Prostate gland (tissue), 2 donors: ENCODE measurements around the gene LRIT3.

ENCODE experiments used
- POLR2A ChIP-seq: fragments of 450-650 bp; IDR thresholded peaks from one replicate; pipeline ENCODE4 v1.6.1; 2016; ENCODE audit warnings: antibody characterized with exemption, mild to moderate bottlenecking
- POLR2AphosphoS5 ChIP-seq: sonication (generic); formaldehyde crosslinking; IDR thresholded peaks from one replicate; pipeline ENCODE4 v1.6.1; 2017; ENCODE audit warnings: antibody characterized with exemption
- TF ChIP-seq, protein P1 (sequence below), 4 experiments: fragments of 200-600 bp in 2 of 4; fragments of 450-650 bp in 2 of 4; sonication (generic) in 2 of 4; IDR thresholded peaks; 1 replicate in 3 of 4; 2 replicates in 1 of 4; pipeline ENCODE4 v1.5.1; 2016 to 2019; ENCODE audit warnings: antibody characterized with exemption in 4 of 4, mild to moderate bottlenecking in 2 of 4, moderate library complexity in 2 of 4

GRCh38 chr4:109847896-109848442 is at the start of gene LRIT3:
- TF ChIP-seq, protein P1, sequence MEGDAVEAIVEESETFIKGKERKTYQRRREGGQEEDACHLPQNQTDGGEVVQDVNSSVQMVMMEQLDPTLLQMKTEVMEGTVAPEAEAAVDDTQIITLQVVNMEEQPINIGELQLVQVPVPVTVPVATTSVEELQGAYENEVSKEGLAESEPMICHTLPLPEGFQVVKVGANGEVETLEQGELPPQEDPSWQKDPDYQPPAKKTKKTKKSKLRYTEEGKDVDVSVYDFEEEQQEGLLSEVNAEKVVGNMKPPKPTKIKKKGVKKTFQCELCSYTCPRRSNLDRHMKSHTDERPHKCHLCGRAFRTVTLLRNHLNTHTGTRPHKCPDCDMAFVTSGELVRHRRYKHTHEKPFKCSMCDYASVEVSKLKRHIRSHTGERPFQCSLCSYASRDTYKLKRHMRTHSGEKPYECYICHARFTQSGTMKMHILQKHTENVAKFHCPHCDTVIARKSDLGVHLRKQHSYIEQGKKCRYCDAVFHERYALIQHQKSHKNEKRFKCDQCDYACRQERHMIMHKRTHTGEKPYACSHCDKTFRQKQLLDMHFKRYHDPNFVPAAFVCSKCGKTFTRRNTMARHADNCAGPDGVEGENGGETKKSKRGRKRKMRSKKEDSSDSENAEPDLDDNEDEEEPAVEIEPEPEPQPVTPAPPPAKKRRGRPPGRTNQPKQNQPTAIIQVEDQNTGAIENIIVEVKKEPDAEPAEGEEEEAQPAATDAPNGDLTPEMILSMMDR (IDR thresholded peaks at IDR 0.05), result no peak
- no peak for TF ChIP-seq POLR2A
- no peak for TF ChIP-seq POLR2AphosphoS5
